Measurements from ENCODE around the gene XG.
"Not testable (repeated sequence)": the region's sequence is repeated elsewhere in the genome, so short reads cannot be mapped to it uniquely, and the experiment has no call there.

The XG gene

GRCh38 chrX:2733286-2733685 is 18.6 kb upstream of the XG start:
- Histone ChIP-seq H3K9ac (ENCODE audit: low read depth, low read length) (no peak overlapping the region), H3K36me3 (ENCODE audit: control insufficient read depth, insufficient read depth, low read length) (no peaks in the 10 kb centered on the region; the same call in 1 of the 2 replicates), H3K4me3 (ENCODE audit: low read depth, low read length) (no peak overlapping the region), H3K4me1 (ENCODE audit: control insufficient read depth, insufficient read depth, low read length) (no peaks in the 10 kb centered on the region; the same call in 1 of the 2 replicates), H3K27ac (ENCODE audit: low read depth, low read length) (no peak overlapping the region), H3K27me3 (ENCODE audit: control insufficient read depth, insufficient read depth, low read length) (no peaks in the 10 kb centered on the region), H3K9me3 (ENCODE audit: control insufficient read depth, insufficient read depth, low read length) (peaks cover 6% of the 10 kb centered on the region; the same call in 1 of the 2 replicates)

- no peak overlapping the region for H3K4me3 ChIP-seq (ENCODE audit: low read depth, low read length)
- H3K27ac ChIP-seq (ENCODE audit: low read depth, low read length), result no peak overlapping the region
- H3K27me3 ChIP-seq (ENCODE audit: control insufficient read depth, insufficient read depth, low read length), result no peaks in the 10 kb centered on the region
- no peak overlapping the region for H3K9ac ChIP-seq (ENCODE audit: low read depth, low read length)
- H3K9me3 ChIP-seq (ENCODE audit: control insufficient read depth, insufficient read depth, low read length), result peaks cover 6% of the 10 kb centered on the region; the same call in 1 of the 2 replicates
- H3K4me1 ChIP-seq (ENCODE audit: control insufficient read depth, insufficient read depth, low read length), result no peaks in the 10 kb centered on the region; the same call in 1 of the 2 replicates
- no peaks in the 10 kb centered on the region; the same call in 1 of the 2 replicates for H3K36me3 ChIP-seq (ENCODE audit: control insufficient read depth, insufficient read depth, low read length)
These were observed 16.6 kb upstream of the XG start for GRCh38 chrX:2735270-2735669.

- Histone ChIP-seq H3K4me3 (ENCODE audit: low read depth, low read length) (no peak overlapping the region), H3K36me3 (ENCODE audit: control insufficient read depth, insufficient read depth, low read length) (peaks cover 3% of the 10 kb centered on the region; the same call in 1 of the 2 replicates), H3K9ac (ENCODE audit: low read depth, low read length) (no peak overlapping the region), H3K27me3 (ENCODE audit: control insufficient read depth, insufficient read depth, low read length) (no peaks in the 10 kb centered on the region), H3K4me1 (ENCODE audit: control insufficient read depth, insufficient read depth, low read length) (no peaks in the 10 kb centered on the region), H3K9me3 (ENCODE audit: control insufficient read depth, insufficient read depth, low read length) (no peaks in the 10 kb centered on the region), H3K27ac (ENCODE audit: low read depth, low read length) (no peak overlapping the region)
These were observed 11.2 kb upstream of the XG start for GRCh38 chrX:2740672-2741071.

- H3K9me3 ChIP-seq (ENCODE audit: control insufficient read depth, insufficient read depth, low read length), result no peaks in the 10 kb centered on the region
- no peaks in the 10 kb centered on the region for H3K4me1 ChIP-seq (ENCODE audit: control insufficient read depth, insufficient read depth, low read length)
- H3K4me3 ChIP-seq (ENCODE audit: low read depth, low read length), result no peak overlapping the region
- H3K27ac ChIP-seq (ENCODE audit: low read depth, low read length), result no peak overlapping the region
- peaks cover 3% of the 10 kb centered on the region; the same call in 1 of the 2 replicates for H3K36me3 ChIP-seq (ENCODE audit: control insufficient read depth, insufficient read depth, low read length)
- H3K9ac ChIP-seq (ENCODE audit: low read depth, low read length), result no peak overlapping the region
- H3K27me3 ChIP-seq (ENCODE audit: control insufficient read depth, insufficient read depth, low read length), result no peaks in the 10 kb centered on the region
These were observed 10.5 kb upstream of the XG start for GRCh38 chrX:2741386-2741785.

DNA sequence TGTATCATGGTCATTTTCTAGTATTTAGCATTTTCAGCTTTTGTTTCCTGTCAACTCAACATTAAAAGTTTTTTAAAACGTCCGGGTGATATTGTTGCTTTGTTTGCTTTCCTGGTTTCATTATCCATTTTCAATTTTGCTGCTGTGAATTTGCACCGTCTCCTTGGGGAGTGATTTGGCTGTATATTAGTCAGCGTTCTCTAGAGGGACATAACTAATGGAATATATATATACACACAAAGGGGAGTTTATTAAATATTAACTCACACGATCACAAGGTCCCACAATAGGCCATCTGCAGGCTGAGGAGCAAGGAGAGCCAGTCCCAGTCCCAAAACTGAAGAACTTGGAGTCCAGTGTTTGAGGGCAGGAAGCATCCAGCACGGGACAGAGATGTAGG is 5.6 kb upstream of the XG start:
- H3K27me3 ChIP-seq (ENCODE audit: control insufficient read depth, insufficient read depth, low read length); H3K9ac ChIP-seq (ENCODE audit: low read depth, low read length); H3K27ac ChIP-seq (ENCODE audit: low read depth, low read length); H3K4me1 ChIP-seq (ENCODE audit: control insufficient read depth, insufficient read depth, low read length); H3K36me3 ChIP-seq (ENCODE audit: control insufficient read depth, insufficient read depth, low read length); H3K4me3 ChIP-seq (ENCODE audit: low read depth, low read length); H3K9me3 ChIP-seq (ENCODE audit: control insufficient read depth, insufficient read depth, low read length): not testable (repeated sequence)

GRCh38 chrX:2748171-2748814 is 3.5 kb upstream of the XG start:
- Histone ChIP-seq H3K36me3 (ENCODE audit: control insufficient read depth, insufficient read depth, low read length) (no peaks in the 10 kb centered on the region), H3K27me3 (ENCODE audit: control insufficient read depth, insufficient read depth, low read length) (no peaks in the 10 kb centered on the region), H3K9me3 (ENCODE audit: control insufficient read depth, insufficient read depth, low read length) (no peaks in the 10 kb centered on the region), H3K4me3 (ENCODE audit: low read depth, low read length) (no peak overlapping the region), H3K4me1 (ENCODE audit: control insufficient read depth, insufficient read depth, low read length) (no peaks in the 10 kb centered on the region), H3K27ac (ENCODE audit: low read depth, low read length) (no peak overlapping the region), H3K9ac (ENCODE audit: low read depth, low read length) (no peak overlapping the region)

GRCh38 chrX:2748815-2749188 is 3.0 kb upstream of the XG start:
- no peaks in the 10 kb centered on the region for H3K9me3 ChIP-seq (ENCODE audit: control insufficient read depth, insufficient read depth, low read length)
- H3K9ac ChIP-seq (ENCODE audit: low read depth, low read length), result no peak overlapping the region
- H3K4me3 ChIP-seq (ENCODE audit: low read depth, low read length), result no peak overlapping the region
- H3K27me3 ChIP-seq (ENCODE audit: control insufficient read depth, insufficient read depth, low read length), result no peaks in the 10 kb centered on the region
- H3K4me1 ChIP-seq (ENCODE audit: control insufficient read depth, insufficient read depth, low read length), result no peaks in the 10 kb centered on the region
- H3K27ac ChIP-seq (ENCODE audit: low read depth, low read length), result no peak overlapping the region
- no peaks in the 10 kb centered on the region for H3K36me3 ChIP-seq (ENCODE audit: control insufficient read depth, insufficient read depth, low read length)

- Histone ChIP-seq H3K4me1 (ENCODE audit: control insufficient read depth, insufficient read depth, low read length) (0 out of 2 replicates have a peak, but pooled peaks cover 4% of the 10 kb centered on the region), H3K4me3 (ENCODE audit: low read depth, low read length) (no peak overlapping the region), H3K36me3 (ENCODE audit: control insufficient read depth, insufficient read depth, low read length) (no peaks in the 10 kb centered on the region), H3K9me3 (ENCODE audit: control insufficient read depth, insufficient read depth, low read length) (no peaks in the 10 kb centered on the region), H3K9ac (ENCODE audit: low read depth, low read length) (no peak overlapping the region), H3K27ac (ENCODE audit: low read depth, low read length) (no peak overlapping the region), H3K27me3 (ENCODE audit: control insufficient read depth, insufficient read depth, low read length) (no peaks in the 10 kb centered on the region)
These were observed 549 bp upstream of the XG start for GRCh38 chrX:2751291-2751690.

GRCh38 chrX:2752441-2752840 is 601 bp downstream of the XG start:
- H3K9me3 ChIP-seq (ENCODE audit: control insufficient read depth, insufficient read depth, low read length); H3K36me3 ChIP-seq (ENCODE audit: control insufficient read depth, insufficient read depth, low read length); H3K9ac ChIP-seq (ENCODE audit: low read depth, low read length); H3K27me3 ChIP-seq (ENCODE audit: control insufficient read depth, insufficient read depth, low read length); H3K4me1 ChIP-seq (ENCODE audit: control insufficient read depth, insufficient read depth, low read length); H3K27ac ChIP-seq (ENCODE audit: low read depth, low read length); H3K4me3 ChIP-seq (ENCODE audit: low read depth, low read length): not testable (repeated sequence)

DNA sequence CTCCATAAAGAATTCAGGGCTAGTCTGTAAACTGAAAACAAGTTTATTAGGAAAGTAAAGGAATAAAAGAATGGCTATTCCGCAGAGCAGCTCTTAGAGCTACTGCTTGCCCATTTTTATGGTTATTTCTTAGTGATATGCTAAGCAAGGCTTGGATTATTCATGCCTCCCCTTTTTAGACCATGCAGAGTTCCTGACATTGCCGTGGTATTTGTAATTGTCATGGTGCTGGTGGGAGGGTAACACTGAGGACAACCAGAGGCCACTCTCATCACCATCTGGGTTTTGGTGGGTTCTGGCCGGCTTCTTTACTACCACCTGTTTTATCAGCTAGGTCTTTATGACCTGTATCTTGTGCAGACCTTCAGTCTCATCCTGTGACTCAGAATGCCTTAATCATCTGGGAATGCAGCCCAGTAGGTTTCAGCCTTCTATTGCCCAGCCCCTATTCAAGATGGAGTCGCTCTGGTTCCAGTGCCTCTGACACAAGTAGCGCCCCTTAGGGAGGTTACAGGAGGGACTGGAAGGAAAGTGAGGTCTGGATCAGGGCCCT is 3.4 kb downstream of the XG start:
- H3K27ac ChIP-seq (ENCODE audit: low read depth, low read length); H3K4me3 ChIP-seq (ENCODE audit: low read depth, low read length); H3K9ac ChIP-seq (ENCODE audit: low read depth, low read length); H3K27me3 ChIP-seq (ENCODE audit: control insufficient read depth, insufficient read depth, low read length); H3K36me3 ChIP-seq (ENCODE audit: control insufficient read depth, insufficient read depth, low read length); H3K9me3 ChIP-seq (ENCODE audit: control insufficient read depth, insufficient read depth, low read length); H3K4me1 ChIP-seq (ENCODE audit: control insufficient read depth, insufficient read depth, low read length): not testable (repeated sequence)

DNA sequence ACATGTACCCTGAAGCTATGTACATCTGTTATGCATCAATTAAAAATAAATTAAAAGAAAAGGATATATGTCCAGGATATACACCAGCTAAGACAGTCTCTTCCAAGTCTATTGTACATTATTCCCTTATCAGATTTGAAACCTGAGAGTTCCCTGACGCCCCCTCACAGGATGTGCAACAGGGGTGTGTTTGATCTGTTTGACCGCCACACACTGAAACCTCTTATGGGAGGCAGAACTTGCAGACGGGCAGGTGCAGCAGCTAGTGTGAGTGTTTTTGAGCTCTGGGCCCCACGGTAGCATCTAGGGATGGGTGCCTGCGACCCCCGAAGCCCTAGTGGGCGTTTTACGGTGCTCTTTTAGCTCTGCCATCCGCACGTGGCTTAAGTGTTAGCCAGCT is 4.7 kb downstream of the XG start:
- no peaks in the 10 kb centered on the region for H3K27me3 ChIP-seq (ENCODE audit: control insufficient read depth, insufficient read depth, low read length)
- H3K4me1 ChIP-seq (ENCODE audit: control insufficient read depth, insufficient read depth, low read length), result 0 out of 2 replicates have a peak, but pooled peaks cover 4% of the 10 kb centered on the region
- H3K9me3 ChIP-seq (ENCODE audit: control insufficient read depth, insufficient read depth, low read length), result no peaks in the 10 kb centered on the region
- H3K36me3 ChIP-seq (ENCODE audit: control insufficient read depth, insufficient read depth, low read length), result no peaks in the 10 kb centered on the region
- H3K27ac ChIP-seq (ENCODE audit: low read depth, low read length), result no peak overlapping the region
- H3K9ac ChIP-seq (ENCODE audit: low read depth, low read length), result no peak overlapping the region
- H3K4me3 ChIP-seq (ENCODE audit: low read depth, low read length), result no peak overlapping the region
